MG63 (cell line): Measurements from ENCODE around the gene ABCG8. TPM values are rescaled to one million over a fixed set of nuclear protein-coding genes. Genes with fewer than 3 reads are reported as not detected.

Experiments used
- DNase-seq: peaks from one replicate; pipeline ENCODE4 v3.0.0-alpha.2; 2020
- H3K27me3 ChIP-seq: fragments of 250-450 bp; sonication (Bioruptor Pico); 2 replicates; pipeline ENCODE4 v1.5.1; 2020; ENCODE audit warnings: mild to moderate bottlenecking, moderate library complexity
- H3K36me3 ChIP-seq: fragments of 250-450 bp; sonication (Bioruptor Pico); 2 replicates; pipeline ENCODE4 v1.5.1; 2020; ENCODE audit warnings: mild to moderate bottlenecking, moderate library complexity
- H3K4me3 ChIP-seq: fragments of 250-450 bp; sonication (Bioruptor Pico); 2 replicates; pipeline ENCODE4 v1.5.1; 2020; ENCODE audit warnings: mild to moderate bottlenecking, moderate library complexity
- H3K9me3 ChIP-seq: fragments of 250-450 bp; sonication (Bioruptor Pico); 2 replicates; pipeline ENCODE4 v1.5.1; 2020; ENCODE audit warnings: mild to moderate bottlenecking, moderate library complexity
- total RNA-seq: library from RNA; depleted of rRNA; stranded (reverse); fragments of >200 nt; shearing (Covaris generic); gene quantifications from 2 replicates; pipeline ENCODE4 v1.2.3, GENCODE V29; 2014; ENCODE audit warnings: low replicate concordance

The ABCG8 gene
- total RNA-seq, 1 experiment from 2014 or later = not detected

GRCh38 chr2:43845181-43845580 lies 6.4 kb downstream of the ABCG8 start:
- H3K9me3 ChIP-seq = no peaks in the 10 kb centered on the region
- no peak overlapping the region for H3K4me3 ChIP-seq
- no peak for DNase-seq
- no peaks in the 10 kb centered on the region for H3K36me3 ChIP-seq
- no peaks in the 10 kb centered on the region for H3K27me3 ChIP-seq

GRCh38 chr2:43846140-43846793 lies 7.5 kb downstream of the ABCG8 start:
- no peaks in the 10 kb centered on the region for H3K36me3 ChIP-seq
- DNase-seq = no peak
- no peaks in the 10 kb centered on the region for H3K27me3 ChIP-seq
- no peak overlapping the region for H3K4me3 ChIP-seq
- no peaks in the 10 kb centered on the region for H3K9me3 ChIP-seq

GRCh38 chr2:43848214-43848613 lies 9.4 kb downstream of the ABCG8 start:
- Histone ChIP-seq H3K4me3 (no peak overlapping the region), H3K9me3 (no peaks in the 10 kb centered on the region)
- DNase-seq = no peak

GRCh38 chr2:43851011-43851980 lies 12.5 kb downstream of the ABCG8 start:
- no peak for DNase-seq
- H3K4me3 ChIP-seq = no peak overlapping the region
- H3K9me3 ChIP-seq = no peaks in the 10 kb centered on the region
- H3K27me3 ChIP-seq = peaks cover 13% of the 10 kb centered on the region
- H3K36me3 ChIP-seq = no peaks in the 10 kb centered on the region

More at GRCh38 chr2:43848214-43848613, 9.4 kb downstream of the ABCG8 start:
- Histone ChIP-seq H3K27me3 (no peaks in the 10 kb centered on the region), H3K36me3 (no peaks in the 10 kb centered on the region)

- Histone ChIP-seq H3K36me3 (no peaks in the 10 kb centered on the region), H3K27me3 (peaks cover 18% of the 10 kb centered on the region), H3K4me3 (no peak overlapping the region)
Measured at GRCh38 chr2:43852196-43852730, 13.5 kb downstream of the ABCG8 start.

GRCh38 chr2:43853141-43854081 lies 14.6 kb downstream of the ABCG8 start:
- H3K27me3 ChIP-seq = peaks cover 28% of the 10 kb centered on the region
- no peak for DNase-seq
- H3K9me3 ChIP-seq = no peaks in the 10 kb centered on the region
- no peaks in the 10 kb centered on the region for H3K36me3 ChIP-seq
- H3K4me3 ChIP-seq = no peak overlapping the region

More at GRCh38 chr2:43852196-43852730, 13.5 kb downstream of the ABCG8 start:
- no peak for DNase-seq
- no peaks in the 10 kb centered on the region for H3K9me3 ChIP-seq

- no peak for DNase-seq
- Histone ChIP-seq H3K27me3 (peaks cover 40% of the 10 kb centered on the region), H3K4me3 (no peak overlapping the region)
Measured at GRCh38 chr2:43854671-43855070, 15.9 kb downstream of the ABCG8 start.

GRCh38 chr2:43855292-43855691 lies 16.5 kb downstream of the ABCG8 start:
- H3K4me3 ChIP-seq = no peak overlapping the region
- no peak for DNase-seq
- no peaks in the 10 kb centered on the region for H3K9me3 ChIP-seq
- peaks cover 46% of the 10 kb centered on the region for H3K27me3 ChIP-seq
- no peaks in the 10 kb centered on the region for H3K36me3 ChIP-seq

More at GRCh38 chr2:43854671-43855070, 15.9 kb downstream of the ABCG8 start:
- Histone ChIP-seq H3K36me3 (no peaks in the 10 kb centered on the region), H3K9me3 (no peaks in the 10 kb centered on the region)

- no peaks in the 10 kb centered on the region for H3K9me3 ChIP-seq
- peaks cover 28% of the 10 kb centered on the region for H3K27me3 ChIP-seq
- DNase-seq = no peak
- H3K36me3 ChIP-seq = no peaks in the 10 kb centered on the region
- no peak overlapping the region for H3K4me3 ChIP-seq
Measured at GRCh38 chr2:43872151-43872550, 33.4 kb downstream of the ABCG8 start.

- Histone ChIP-seq H3K9me3 (no peaks in the 10 kb centered on the region), H3K36me3 (no peaks in the 10 kb centered on the region), H3K4me3 (no peak overlapping the region), H3K27me3 (peaks cover 8% of the 10 kb centered on the region; the same call in 1 of the 2 replicates)
- DNase-seq = no peak
Measured at GRCh38 chr2:43874776-43875451, 36.1 kb downstream of the ABCG8 start.

GRCh38 chr2:43877782-43878464 lies 39.2 kb downstream of the ABCG8 start:
- Histone ChIP-seq H3K36me3 (no peaks in the 10 kb centered on the region), H3K9me3 (no peaks in the 10 kb centered on the region), H3K4me3 (no peak overlapping the region), H3K27me3 (no peaks in the 10 kb centered on the region; the same call in 1 of the 2 replicates)
- peak; percentile 49 for DNase-seq

GRCh38 chr2:43879261-43879660 lies 40.5 kb downstream of the ABCG8 start:
- Histone ChIP-seq H3K4me3 (no peak overlapping the region), H3K27me3 (no peaks in the 10 kb centered on the region), H3K36me3 (no peaks in the 10 kb centered on the region), H3K9me3 (no peaks in the 10 kb centered on the region)
- DNase-seq = peak; percentile 53

- Histone ChIP-seq H3K4me3 (no peak overlapping the region), H3K9me3 (no peaks in the 10 kb centered on the region), H3K27me3 (no peaks in the 10 kb centered on the region), H3K36me3 (peaks cover 3% of the 10 kb centered on the region; the same call in 1 of the 2 replicates)
- no peak for DNase-seq
Measured at GRCh38 chr2:43880471-43880870, 41.7 kb downstream of the ABCG8 start.

GRCh38 chr2:43880952-43881351 lies 42.2 kb downstream of the ABCG8 start:
- Histone ChIP-seq H3K27me3 (no peaks in the 10 kb centered on the region), H3K36me3 (peaks cover 7% of the 10 kb centered on the region), H3K4me3 (no peak overlapping the region), H3K9me3 (no peaks in the 10 kb centered on the region)
- DNase-seq = no peak

GRCh38 chr2:43882312-43882711 lies 43.5 kb downstream of the ABCG8 start:
- H3K36me3 ChIP-seq = peaks cover 16% of the 10 kb centered on the region
- H3K27me3 ChIP-seq = no peaks in the 10 kb centered on the region

More at GRCh38 chr2:43882312-43882711, 43.5 kb downstream of the ABCG8 start:
- no peak overlapping the region for H3K4me3 ChIP-seq
- no peaks in the 10 kb centered on the region for H3K9me3 ChIP-seq
- DNase-seq = no peak
